PC-9 (cell line): ENCODE measurements around the gene TIMM9.

ENCODE experiments used
- EZH2 ChIP-seq: fragments of 200-600 bp; sonication (generic); IDR thresholded peaks from 2 replicates; pipeline ENCODE4 v1.8.0; 2017; ENCODE audit warnings: antibody characterized with exemption, low read depth
- TF ChIP-seq, protein P1 (sequence below): fragments of 200-600 bp; sonication (generic); conservative IDR thresholded peaks from 2 replicates; pipeline ENCODE4 v1.6.1; 2017; ENCODE audit warnings: mixed run types, antibody characterized with exemption, mild to moderate bottlenecking, moderate library complexity

DNA sequence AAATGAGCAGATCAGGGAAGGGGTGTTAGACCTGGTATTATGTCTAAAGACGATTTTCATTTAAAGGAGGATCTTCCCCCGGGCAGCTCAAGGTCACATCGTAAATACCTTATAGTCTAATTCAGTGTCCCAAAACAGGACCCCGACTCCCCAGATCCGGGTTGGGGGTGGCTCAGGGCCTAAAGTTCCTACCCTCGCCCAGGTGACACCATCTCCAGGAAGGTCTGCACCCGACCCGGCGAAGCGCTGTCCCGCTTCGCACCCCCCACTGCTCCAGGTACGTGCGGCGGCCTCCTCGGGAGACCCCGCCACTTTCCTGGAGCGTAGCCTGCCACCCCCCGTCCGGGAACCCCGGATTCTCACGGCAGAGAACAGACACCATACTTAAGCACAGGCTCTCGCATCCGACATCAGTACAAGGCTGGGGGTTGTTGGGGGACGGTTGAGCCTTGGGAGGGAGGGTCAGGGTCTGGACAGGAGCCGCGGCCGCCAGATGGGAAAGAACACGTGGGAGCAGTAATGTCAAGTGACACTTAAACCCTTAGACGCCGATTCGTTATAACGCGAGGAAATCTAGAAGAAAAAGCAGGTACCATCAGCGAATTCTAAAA is 556 bp downstream of the TIMM9 start:
- TF ChIP-seq, protein P1, sequence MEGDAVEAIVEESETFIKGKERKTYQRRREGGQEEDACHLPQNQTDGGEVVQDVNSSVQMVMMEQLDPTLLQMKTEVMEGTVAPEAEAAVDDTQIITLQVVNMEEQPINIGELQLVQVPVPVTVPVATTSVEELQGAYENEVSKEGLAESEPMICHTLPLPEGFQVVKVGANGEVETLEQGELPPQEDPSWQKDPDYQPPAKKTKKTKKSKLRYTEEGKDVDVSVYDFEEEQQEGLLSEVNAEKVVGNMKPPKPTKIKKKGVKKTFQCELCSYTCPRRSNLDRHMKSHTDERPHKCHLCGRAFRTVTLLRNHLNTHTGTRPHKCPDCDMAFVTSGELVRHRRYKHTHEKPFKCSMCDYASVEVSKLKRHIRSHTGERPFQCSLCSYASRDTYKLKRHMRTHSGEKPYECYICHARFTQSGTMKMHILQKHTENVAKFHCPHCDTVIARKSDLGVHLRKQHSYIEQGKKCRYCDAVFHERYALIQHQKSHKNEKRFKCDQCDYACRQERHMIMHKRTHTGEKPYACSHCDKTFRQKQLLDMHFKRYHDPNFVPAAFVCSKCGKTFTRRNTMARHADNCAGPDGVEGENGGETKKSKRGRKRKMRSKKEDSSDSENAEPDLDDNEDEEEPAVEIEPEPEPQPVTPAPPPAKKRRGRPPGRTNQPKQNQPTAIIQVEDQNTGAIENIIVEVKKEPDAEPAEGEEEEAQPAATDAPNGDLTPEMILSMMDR: no peak
- TF ChIP-seq EZH2: no peak
